Choroid plexus epithelial cell (primary cell): ENCODE measurements around the gene KLRD1.
"Not testable (repeated sequence)": the region's sequence is repeated elsewhere in the genome, so short reads cannot be mapped to it uniquely, and the experiment has no call there.

ENCODE experiments used
- DNase-seq: peaks from one replicate; pipeline ENCODE4 v3.0.0-alpha.2; 2010; ENCODE audit warnings: low read depth
- H3K4me3 ChIP-seq: 2 replicates; pipeline ENCODE4 v1.5.1; 2011; ENCODE audit warnings: low read depth, mild to moderate bottlenecking, control low read depth, low read length, moderate library complexity
- CTCF ChIP-seq: conservative IDR thresholded peaks from 2 replicates; pipeline ENCODE4 v1.5.1; 2011; ENCODE audit warnings: low read depth, mild to moderate bottlenecking, control low read depth, inconsistent platforms, low read length, moderate library complexity

KLRD1 gene

GRCh38 chr12:10304161-10304574, 3.5 kb upstream of the KLRD1 start:
- H3K4me3 ChIP-seq = no peak overlapping the region
- DNase-seq = peak; percentile 76
- no peak for TF ChIP-seq CTCF

GRCh38 chr12:10305411-10305810, 2.3 kb upstream of the KLRD1 start:
- H3K4me3 ChIP-seq = no peak overlapping the region
- peak; percentile 15 for DNase-seq
- TF ChIP-seq CTCF = no peak

GRCh38 chr12:10310926-10311720, 3.5 kb downstream of the KLRD1 start:
- DNase-seq = peak; percentile 40
- TF ChIP-seq CTCF = no peak
- H3K4me3 ChIP-seq = no peak overlapping the region

- H3K4me3 ChIP-seq = no peak overlapping the region
- no peak for TF ChIP-seq CTCF
- DNase-seq = no peak
Measured at GRCh38 chr12:10319388-10319787, 11.7 kb downstream of the KLRD1 start.

- no peak overlapping the region for H3K4me3 ChIP-seq
- DNase-seq = no peak
- TF ChIP-seq CTCF = no peak
Measured at GRCh38 chr12:10320643-10321042, 13.0 kb downstream of the KLRD1 start.

GRCh38 chr12:10328691-10329090, 21.0 kb downstream of the KLRD1 start:
- not testable (repeated sequence) for H3K4me3 ChIP-seq, DNase-seq

- DNase-seq = peak; percentile 85
- TF ChIP-seq CTCF = peak; percentile 88
- no peak overlapping the region for H3K4me3 ChIP-seq
Measured at GRCh38 chr12:10331642-10332239, 24.1 kb downstream of the KLRD1 start.

GRCh38 chr12:10336196-10336595, 28.5 kb downstream of the KLRD1 start:
- not testable (repeated sequence) for DNase-seq

GRCh38 chr12:10338470-10338869, 30.8 kb downstream of the KLRD1 start:
- H3K4me3 ChIP-seq = not testable (repeated sequence)

More at GRCh38 chr12:10336196-10336595, 28.5 kb downstream of the KLRD1 start:
- H3K4me3 ChIP-seq = not testable (repeated sequence)

More at GRCh38 chr12:10338470-10338869, 30.8 kb downstream of the KLRD1 start:
- not testable (repeated sequence) for DNase-seq
